GM21390 (cell line): Measurements from ENCODE around the gene NUTM1.
"Not testable (repeated sequence)": the region's sequence is repeated elsewhere in the genome, so short reads cannot be mapped to it uniquely, and the experiment has no call there.

Experiments used
- ATAC-seq: cut with Tn5 transposase; IDR thresholded peaks from one replicate; pipeline ENCODE4 v1.9.1; 2021; ENCODE audit not compliant: unreplicated experiment

Gene NUTM1

DNA sequence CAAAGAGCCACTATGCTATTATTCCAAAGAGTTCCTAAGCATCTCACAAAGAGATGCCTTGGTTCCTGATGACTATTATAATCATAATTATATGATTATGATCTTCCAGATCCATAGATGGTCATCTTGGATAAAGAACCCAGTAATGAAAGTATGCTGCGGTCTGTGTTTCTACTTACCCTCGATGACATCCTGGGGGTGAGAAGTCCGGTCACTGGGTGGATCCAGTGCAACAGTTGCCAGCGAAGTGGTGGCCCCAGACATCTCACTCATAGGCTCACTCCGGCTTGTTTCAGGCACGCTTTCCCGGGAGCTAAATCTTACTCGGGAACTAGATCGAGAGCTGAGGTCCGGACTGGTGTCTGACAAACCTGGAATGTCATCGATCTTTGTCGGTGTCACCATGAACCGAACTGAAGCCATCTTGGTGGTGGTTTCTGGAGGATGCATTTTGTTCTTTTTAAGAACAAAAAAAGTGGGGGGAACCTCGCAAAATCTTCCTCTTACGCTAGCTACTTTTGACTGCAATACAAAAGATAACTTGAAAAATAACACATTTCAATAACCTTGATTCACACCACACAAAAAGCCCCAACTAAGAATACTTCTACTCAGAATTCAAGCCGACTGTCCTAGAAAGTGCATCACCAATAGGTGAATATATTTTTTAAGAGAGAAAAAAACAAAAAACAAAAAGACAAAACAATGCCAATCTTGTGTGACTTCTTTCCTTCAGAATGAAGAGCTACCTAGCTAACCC, 6.7 kb upstream of the NUTM1 start:
- ATAC-seq = no peak

DNA sequence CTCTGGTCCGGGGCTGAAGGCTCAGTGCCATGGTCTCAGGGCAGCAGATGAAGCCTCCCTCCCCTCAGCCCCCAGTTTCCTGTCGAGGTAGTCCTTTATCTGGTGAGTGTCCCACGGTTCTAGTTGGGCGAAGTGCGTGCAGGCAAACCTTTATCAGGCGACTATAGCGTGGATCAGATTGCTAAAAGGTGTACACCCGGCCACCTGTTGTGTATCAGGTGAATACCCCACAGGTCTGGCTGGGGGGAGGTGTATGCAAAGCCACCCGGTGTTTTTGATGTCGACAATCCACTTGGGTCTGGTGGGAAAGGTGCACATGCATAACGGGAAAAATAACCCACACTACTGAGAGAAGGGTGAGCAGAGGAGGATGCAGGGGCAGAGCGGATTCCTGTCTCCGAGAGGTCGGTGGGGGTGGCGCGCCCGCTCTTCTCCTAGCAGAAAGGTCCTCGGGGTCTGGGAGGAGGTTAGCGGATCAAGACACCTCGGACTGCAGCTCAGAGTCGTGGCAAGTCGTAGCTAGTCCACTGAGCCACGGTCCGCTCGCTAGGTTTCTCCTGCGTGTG, 6.0 kb upstream of the NUTM1 start:
- peak; percentile 6 for ATAC-seq

DNA sequence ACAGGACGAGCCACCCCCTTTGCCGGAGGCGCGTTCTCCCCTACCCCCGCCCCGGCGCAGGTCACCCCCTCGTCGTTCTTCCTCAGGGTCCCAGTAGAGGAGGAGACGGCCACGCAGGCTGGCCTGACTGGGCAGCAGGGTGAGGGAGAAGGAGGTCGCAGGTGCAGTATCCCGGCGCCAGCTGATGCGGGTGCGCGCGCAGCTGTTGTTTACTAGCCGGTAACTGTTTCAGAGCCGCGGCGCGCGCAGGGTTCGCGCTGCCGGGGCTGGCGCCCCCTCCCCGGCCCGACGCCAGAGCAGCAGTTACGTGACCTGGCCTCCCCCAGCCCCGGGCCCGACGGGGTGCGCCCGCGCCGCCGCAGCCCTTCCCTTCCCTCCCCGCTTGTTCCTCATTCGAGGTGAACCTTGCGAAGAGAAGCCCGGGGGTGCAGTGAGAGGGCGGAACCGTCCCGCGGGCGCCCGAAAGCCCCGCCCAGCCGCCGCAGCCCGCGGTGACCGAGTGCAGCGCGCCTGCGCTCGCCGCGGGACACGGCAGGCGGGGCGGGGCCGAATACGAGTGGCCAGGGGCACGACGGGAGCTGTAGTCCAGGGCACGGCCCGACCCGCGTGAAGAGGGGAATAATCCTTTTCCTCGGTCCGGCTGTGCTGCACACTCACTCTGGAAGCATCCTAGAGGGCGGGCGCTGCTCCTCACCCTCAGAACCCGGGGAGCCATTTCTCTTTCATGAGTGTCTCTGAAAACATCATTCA, 5.4 kb upstream of the NUTM1 start, which contains the start of gene SLC12A6:
Gene SLC12A6, minus strand, starts transcription at position 225 of the 750 bp plus-strand sequence. CDS start 1,101 bp downstream, outside the sequence.
- peak; percentile 59 for ATAC-seq

DNA sequence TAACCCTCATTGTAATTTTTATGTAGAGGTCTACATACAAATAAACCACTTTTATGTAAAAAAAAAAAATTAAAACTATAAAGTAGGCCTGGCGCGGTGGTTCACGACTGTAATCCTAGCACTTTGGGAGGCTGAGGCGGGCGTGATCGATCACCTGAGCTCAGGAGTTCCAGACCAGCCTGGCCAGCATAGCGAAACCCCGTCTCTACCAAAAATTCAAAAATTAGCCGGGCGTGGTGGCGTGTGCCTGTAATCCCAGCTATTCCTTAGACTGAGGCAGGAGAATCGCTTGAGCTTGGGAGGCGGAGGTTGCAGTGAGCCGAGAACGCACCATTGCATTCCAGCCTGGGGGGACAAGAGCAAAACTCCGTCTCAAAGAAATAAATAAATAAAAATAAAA, 4.8 kb upstream of the NUTM1 start:
- no peak for ATAC-seq

DNA sequence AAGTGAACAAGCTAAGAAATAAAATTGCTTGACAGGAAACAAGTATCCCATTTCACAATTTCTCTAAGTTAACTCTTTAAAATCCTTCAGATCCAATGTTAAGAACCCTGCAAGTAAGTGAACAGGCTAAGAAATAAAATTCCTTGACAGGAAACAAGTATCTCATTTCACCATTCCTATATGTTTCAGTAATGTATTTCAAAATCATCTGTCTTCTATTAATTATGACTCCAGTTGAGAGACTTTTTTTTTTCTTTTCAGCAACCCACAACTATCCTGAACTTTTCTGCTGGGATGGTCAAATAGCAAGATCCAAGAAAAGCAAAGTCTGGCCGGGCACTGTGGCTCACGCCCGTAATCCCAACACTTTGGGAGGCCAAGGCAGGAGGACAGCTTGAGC, 3.2 kb upstream of the NUTM1 start:
- ATAC-seq = no peak

DNA sequence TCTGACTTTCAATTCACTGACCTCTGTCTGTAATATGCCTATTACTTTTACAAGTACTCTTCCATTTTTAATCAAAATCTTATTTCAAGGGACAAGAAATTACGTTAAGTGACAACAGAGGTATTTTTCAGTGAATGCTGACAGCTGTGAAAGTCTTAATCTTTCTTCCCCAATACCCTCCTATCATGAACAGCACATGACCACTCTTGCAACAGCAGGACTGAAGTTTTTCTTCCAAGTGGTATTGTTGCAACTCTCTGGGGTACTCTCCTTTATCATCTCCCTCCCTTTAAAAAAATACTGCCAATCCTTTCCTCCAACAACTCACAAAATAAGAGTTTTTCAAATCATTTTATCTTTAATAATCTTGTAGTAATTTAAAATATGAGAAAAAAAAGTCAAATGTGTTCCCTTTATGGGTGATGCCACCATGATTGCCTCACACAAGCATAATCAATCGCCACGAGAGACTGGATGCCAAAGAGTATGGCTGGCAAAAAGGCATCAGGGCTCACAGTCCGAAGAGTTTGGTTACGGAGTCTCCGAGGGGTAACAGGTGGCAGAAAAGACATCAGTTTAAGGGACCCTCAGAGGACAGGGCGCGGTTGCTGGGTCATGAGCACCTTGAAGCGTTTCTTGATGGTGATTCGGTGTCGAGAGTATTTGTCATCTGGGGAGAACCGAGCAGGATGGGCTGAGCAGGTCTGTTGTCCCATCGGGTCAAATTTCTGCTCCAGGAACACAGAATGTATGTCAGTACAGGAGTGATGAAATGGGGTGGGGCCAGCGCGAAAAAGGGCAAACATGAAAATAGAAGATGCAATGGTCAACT, 1.5 kb upstream of the NUTM1 start:
- ATAC-seq = no peak

DNA sequence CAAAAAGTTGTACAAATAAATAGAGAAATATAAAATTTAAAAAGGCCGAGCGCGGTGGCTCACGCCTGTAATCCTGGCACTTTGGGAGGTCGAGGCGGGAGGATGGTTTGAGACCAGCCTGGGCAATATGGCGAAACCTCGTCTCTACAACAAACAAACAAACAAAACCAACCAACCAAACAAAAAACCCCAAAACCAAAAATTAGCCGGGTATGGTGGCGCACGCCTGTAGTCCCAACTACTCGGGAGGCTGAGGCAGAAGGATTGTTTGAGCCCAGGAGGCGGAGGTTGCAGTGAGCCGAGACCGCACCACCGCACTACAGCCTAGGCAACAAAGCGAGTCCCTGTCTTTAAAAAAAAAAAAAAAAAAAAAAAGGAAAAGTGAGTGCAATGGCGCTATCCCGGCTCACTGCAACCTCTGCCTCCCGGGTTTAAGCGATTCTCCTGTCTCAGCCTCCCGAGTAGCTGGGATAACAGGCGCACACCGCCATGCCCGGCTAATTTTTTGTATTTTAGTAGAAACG, 840 bp upstream of the NUTM1 start:
- not testable (repeated sequence) for ATAC-seq

DNA sequence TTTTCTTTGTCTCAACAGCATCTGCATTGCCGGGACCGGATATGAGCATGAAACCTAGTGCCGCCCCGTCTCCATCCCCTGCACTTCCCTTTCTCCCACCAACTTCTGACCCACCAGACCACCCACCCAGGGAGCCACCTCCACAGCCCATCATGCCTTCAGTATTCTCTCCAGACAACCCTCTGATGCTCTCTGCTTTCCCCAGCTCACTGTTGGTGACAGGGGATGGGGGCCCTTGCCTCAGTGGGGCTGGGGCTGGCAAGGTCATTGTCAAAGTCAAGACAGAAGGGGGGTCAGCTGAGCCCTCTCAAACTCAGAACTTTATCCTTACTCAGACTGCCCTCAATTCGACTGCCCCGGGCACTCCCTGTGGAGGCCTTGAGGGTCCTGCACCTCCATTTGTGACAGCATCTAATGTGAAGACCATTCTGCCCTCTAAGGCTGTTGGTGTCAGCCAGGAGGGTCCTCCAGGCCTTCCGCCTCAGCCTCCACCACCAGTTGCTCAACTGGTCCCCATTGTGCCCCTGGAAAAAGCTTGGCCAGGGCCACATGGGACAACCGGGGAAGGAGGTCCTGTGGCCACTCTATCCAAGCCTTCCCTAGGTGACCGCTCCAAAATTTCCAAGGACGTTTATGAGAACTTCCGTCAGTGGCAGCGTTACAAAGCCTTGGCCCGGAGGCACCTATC, 5.0 kb downstream of the NUTM1 start:
- no peak for ATAC-seq

DNA sequence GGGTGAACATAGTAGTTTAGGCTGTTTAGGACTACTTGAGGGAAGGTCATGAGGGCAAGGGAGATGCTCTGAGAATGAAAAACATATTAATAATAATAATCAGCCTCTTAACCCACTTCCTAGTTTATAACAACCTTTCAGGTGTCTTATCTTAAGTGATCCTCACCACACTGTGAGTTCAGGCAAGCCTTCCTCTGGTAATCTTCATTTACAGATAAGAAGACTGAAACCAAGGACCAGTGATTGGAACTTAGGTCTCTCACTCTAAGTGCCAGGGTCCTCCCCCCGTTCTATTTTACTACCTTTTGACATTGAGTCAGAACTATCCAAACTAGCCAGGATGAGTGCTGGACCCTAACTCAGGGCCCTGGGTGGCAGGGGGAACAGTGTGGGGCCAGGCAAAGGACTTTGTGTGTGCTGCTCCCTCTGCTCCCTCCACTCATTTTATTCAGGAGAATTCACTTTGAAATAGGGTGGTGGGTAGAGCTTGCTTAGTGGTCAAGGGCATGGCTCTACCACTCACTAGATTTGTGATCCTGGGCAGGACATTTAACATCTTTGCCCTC, 5.7 kb downstream of the NUTM1 start:
- no peak for ATAC-seq

DNA sequence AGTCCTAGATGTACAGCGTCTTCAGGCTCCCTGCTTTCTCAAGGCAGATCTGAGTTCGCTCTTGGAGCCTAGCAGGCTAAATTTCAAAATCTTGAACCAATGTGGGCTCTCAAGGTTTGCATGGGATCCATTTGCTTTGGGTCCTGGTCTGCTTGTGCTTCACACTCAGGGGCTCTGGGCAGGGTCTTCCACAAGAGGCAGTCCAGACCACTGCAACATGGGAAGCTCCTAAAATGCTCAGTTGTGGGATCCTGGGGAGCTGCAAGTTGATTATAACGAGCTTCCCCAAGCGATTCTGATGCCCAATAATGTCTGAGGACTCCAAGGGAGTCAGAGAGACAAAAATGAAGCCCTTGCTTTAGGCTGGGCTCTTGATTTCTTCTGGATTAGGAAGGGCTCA, 6.7 kb downstream of the NUTM1 start:
- ATAC-seq = no peak

DNA sequence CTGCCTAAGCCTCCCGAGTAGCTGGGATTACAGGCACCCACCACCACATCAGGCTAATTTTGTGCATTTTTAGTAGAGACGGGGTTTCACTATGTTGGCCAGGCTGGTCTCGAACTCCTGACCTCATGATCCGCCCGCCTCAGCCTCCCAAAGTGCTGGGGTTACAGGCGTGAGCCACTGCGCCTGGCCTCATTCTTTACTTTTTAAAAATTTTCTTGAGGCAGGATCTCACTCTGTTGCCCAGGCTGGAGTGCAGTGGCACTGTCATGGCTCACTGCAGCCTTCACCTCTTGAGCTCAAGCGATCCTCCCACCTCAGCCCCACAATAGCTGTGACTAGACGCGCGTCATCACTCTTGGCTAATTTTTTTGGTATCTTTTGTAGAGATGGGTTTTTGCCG, 9.9 kb downstream of the NUTM1 start:
- not testable (repeated sequence) for ATAC-seq

DNA sequence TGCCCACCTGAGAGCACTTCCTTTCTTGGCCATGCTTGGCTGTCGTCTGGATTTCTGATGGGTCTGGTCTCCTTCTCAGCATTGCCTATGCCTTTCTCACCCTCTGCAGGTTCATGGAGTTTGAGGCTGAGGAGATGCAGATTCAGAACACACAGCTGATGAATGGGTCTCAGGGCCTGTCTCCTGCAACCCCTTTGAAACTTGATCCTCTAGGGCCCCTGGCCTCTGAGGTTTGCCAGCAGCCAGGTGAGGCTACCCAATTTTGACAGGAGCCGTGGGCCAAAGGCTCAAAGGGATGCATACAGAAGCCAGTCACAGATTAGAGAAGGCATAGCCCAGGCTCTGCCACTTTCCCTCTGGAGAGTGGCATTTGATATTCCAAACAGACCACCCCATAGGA, 10.5 kb downstream of the NUTM1 start:
- ATAC-seq = no peak

DNA sequence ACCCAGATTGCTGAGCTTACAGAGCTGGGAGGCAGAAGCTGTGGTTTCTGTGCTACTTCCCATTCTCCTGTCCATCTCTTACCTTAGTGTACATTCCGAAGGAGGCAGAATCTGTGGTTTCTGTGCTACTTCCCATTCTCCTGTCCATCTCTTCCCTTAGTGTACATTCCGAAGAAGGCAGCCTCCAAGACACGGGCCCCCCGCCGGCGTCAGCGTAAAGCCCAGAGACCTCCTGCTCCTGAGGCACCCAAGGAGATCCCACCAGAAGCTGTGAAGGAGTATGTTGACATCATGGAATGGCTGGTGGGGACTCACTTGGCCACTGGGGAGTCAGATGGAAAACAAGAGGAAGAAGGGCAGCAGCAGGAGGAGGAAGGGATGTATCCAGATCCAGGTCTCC, 11.2 kb downstream of the NUTM1 start:
- ATAC-seq = no peak

DNA sequence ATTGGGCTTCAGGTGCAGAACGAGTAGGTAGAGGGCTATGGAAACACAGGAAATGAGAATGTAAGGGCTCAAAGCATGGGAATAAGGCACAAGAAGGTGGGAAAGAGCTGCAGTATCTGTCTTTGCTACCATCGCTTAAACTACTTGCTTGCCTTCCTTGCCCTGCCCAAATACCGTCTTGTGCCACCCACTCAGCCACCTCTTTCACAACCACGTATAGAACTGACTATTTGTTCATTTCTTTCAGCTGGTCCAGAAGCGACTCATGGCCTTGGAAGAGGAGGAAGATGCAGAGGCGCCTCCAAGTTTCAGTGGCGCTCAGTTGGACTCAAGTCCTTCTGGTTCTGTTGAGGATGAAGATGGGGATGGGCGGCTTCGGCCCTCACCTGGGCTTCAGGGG, 12.1 kb downstream of the NUTM1 start:
- ATAC-seq = no peak

DNA sequence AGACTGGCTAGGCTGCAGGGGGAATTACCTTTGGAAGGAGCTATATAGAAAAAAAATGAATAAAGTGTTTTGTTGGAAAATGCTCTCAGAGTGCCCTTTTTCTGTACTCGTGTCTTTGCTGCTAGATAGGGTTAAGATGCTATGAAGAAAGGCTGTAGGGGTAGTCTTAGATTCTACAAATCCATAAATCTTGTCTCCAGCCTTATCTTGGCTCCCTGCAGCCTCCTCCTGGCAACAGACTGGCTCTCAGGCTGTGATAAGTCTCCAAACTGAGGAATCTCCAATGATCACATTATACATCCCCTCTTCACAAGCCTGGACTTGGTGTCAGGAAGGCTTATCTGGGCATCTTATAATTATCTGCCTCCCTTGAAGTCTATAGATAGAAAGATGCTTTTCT, 14.5 kb downstream of the NUTM1 start:
- no peak for ATAC-seq

DNA sequence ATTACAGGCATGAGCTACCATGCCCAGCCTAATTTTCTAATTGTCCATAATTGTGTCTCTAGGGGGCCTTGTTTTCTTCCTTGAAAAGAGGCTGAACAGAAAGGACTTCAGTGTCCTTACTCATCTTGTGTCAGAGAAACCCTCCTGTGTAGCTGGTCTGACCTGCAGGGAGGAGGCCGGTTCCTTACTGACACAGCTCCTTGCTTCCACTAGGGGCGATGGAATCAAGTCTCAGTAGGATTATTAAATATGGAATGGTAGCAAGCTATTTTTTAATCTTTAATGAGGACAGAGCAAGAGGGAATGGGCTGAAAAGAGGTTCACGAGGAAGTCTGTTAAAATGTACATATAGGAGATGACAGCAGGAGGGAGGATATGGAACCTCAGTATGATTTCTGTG, 15.3 kb downstream of the NUTM1 start:
- no peak for ATAC-seq

DNA sequence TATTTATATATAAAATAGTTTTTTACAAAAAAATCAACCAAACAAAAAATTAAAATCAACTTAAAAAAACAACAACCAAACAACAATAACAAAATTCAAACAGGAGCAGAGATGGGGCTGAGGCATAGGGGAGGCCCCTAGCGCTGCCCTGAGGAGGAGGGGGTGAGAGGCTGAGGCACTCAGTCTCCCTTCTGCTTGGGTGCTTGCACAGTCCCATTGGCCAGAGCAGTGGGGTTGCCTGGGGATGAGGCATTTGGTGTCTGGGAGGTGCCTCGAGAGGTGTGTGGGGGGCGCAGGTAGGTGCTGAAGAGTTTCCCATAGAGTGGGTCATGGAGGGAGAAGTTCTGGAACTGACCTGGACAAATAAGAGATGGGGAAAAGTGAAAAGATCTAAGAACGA, 15.8 kb downstream of the NUTM1 start:
- no peak for ATAC-seq

DNA sequence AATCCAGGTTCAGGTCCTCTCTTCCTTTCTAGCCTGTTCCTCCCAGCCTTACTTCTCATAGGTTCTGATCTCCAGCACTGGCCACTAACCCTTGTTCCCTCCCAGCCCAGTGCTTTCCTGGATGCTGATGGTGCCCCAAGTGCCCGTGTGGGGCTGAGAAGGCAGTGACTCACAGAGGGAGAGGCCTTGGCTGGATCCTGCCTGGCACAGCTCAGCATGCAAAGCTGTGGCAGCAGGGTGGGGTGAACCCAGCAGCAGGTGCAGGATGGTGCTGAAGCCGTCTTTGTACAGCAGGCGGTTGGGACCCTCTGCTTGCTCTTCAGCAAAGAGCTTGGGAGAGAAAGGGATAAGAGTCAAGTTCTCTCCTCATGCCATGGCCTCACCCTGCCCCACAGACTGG, 16.3 kb downstream of the NUTM1 start:
- ATAC-seq = no peak

DNA sequence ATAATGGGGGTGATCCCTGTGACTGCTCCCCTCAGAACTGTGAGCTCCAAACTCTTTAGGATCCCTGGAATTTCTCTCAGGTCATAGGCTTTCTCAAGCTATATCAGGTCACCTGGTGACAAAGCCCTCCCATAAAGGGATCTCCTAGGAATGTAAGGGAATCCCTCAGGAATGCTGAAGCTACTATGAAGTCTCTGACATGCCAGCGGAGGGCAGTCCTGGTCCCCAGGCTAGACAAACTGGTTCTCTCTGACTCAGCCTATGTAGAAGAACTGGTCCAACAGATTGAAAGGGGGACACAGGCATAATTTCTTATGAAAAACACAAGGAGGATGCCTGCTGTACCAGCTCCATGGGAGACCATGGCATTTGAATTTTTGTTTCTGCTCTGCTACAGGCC, 17.2 kb downstream of the NUTM1 start:
- no peak for ATAC-seq

DNA sequence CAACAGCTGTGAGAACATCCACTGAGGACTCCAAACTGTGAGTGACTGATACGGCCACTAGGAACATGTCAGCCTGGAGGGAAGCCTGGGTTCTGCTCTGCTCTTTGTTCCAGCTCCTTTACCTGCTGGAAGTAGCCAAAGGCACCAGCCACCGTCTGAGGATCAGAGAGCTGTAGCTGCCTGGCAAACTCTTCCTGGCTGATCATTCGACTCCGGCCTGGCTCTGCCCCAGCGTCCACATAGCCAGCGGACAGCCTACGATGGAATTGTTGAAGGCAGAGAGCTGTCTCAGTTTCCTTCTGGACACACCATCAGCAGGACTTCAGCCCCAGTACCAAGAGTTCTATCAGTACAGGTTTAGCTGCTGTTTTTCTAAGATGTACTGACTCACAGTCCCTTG, 18.2 kb downstream of the NUTM1 start:
- no peak for ATAC-seq
